Gastroesophageal sphincter (tissue), 4 donors: ENCODE data around the gene CD46. TPM values are rescaled to one million over a fixed set of nuclear protein-coding genes. Genes with fewer than 3 reads are reported as not detected.

ENCODE experiments used
- ATAC-seq: fragments of 150-250 bp; one replicate; pipeline ENCODE4 v1.9.1; 2016; ENCODE audit warnings: mild to moderate bottlenecking, moderate library complexity
- H3K27ac ChIP-seq, 4 donors: fragments of 200-600 bp; sonication (generic) in 3 of 4; 1 replicate in 3 of 4; 2 replicates in 1 of 4; pipeline ENCODE4 v1.5.1; 2016 to 2019
- H3K27me3 ChIP-seq: fragments of 200-600 bp; sonication (generic); one replicate; pipeline ENCODE4 v1.5.1; 2019
- H3K36me3 ChIP-seq, 2 donors: fragments of 200-600 bp; sonication (generic); one replicate each; pipeline ENCODE4 v1.5.1; 2019; ENCODE audit warnings: control low read depth in 1 of 2
- H3K4me1 ChIP-seq, 3 donors: fragments of 200-600 bp; sonication (generic); 1 replicate in 2 of 3; 2 replicates in 1 of 3; pipeline ENCODE4 v1.5.1; 2016 to 2019; ENCODE audit warnings: control low read depth in 2 of 3
- H3K4me3 ChIP-seq, 2 donors: fragments of 200-600 bp; sonication (generic); one replicate each; pipeline ENCODE4 v1.5.1; 2019; ENCODE audit warnings: mild to moderate bottlenecking in 1 of 2, moderate library complexity in 1 of 2
- H3K9me3 ChIP-seq, 3 donors: fragments of 200-600 bp; sonication (generic); one replicate each; pipeline ENCODE4 v1.5.1; 2017 to 2019; ENCODE audit warnings: control low read depth in 2 of 3
- EP300 ChIP-seq: sonication (generic); formaldehyde crosslinking; IDR thresholded peaks from one replicate; pipeline ENCODE4 v1.6.1; 2017; ENCODE audit warnings: antibody characterized with exemption, mild to moderate bottlenecking
- POLR2A ChIP-seq, 2 donors: fragments of 450-650 bp; IDR thresholded peaks; one replicate each; pipeline ENCODE4 v1.6.1; 2017; ENCODE audit warnings: antibody characterized with exemption in 2 of 2, mild to moderate bottlenecking in 2 of 2, moderate library complexity in 1 of 2
- POLR2AphosphoS5 ChIP-seq: sonication (generic); formaldehyde crosslinking; IDR thresholded peaks from one replicate; pipeline ENCODE4 v1.6.1; 2017; ENCODE audit warnings: antibody characterized with exemption
- WGBS, 2 donors: methylation state at CpG; one replicate each; pipeline ENCODE4 v1.1.5; 2018; ENCODE audit warnings: low coverage in 1 of 2; 5-methylcytosine and 5-hydroxymethylcytosine counted together
- total RNA-seq, 4 donors: library from RNA; depleted of rRNA; stranded (reverse); fragments of >200 nt; gene quantifications; one replicate each; pipeline ENCODE4 v1.1.0, GENCODE V29; 2016
- TF ChIP-seq, protein P1 (sequence below), 4 experiments: fragments of 200-600 bp in 2 of 4; fragments of 450-650 bp in 2 of 4; sonication (generic) in 1 of 4; IDR thresholded peaks; one replicate each; pipeline ENCODE4 v1.5.1; 2017 to 2019; ENCODE audit warnings: antibody characterized with exemption in 4 of 4, mild to moderate bottlenecking in 2 of 4, moderate library complexity in 2 of 4

The CD46 gene
- total RNA-seq, 4 donors from 2014 or later = 69.1 to 117 (median 98.6) TPM

DNA sequence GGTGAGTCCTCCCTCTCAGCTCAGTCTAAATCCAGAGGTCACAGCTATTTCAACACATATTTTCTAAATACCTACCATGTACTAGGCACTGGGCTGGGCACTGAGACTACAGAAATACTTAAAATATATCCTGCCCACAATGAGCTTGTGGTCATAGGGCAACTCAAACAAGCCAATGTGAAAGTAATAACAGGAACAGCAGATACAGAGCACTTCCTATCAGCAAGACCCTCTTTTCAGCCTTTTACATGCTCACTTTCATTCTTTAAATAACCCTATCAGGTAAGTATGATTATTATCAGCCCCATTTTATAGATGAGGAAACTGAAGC lies 87.2 kb downstream of the CD46 start:
- Histone ChIP-seq H3K4me3 (no peak overlapping the region), H3K27me3 (no peaks in the 10 kb centered on the region), H3K36me3 (peaks cover 0 to 9% of the 10 kb centered on the region in 2 donors), H3K9me3 (no peaks in the 10 kb centered on the region), H3K27ac (peak overlapping the region; percentile 18 to 99 (median 74)), H3K4me1 (peaks cover 0 to 99% (median 49%) of the 10 kb centered on the region in 3 donors)
- TF ChIP-seq, protein P1, sequence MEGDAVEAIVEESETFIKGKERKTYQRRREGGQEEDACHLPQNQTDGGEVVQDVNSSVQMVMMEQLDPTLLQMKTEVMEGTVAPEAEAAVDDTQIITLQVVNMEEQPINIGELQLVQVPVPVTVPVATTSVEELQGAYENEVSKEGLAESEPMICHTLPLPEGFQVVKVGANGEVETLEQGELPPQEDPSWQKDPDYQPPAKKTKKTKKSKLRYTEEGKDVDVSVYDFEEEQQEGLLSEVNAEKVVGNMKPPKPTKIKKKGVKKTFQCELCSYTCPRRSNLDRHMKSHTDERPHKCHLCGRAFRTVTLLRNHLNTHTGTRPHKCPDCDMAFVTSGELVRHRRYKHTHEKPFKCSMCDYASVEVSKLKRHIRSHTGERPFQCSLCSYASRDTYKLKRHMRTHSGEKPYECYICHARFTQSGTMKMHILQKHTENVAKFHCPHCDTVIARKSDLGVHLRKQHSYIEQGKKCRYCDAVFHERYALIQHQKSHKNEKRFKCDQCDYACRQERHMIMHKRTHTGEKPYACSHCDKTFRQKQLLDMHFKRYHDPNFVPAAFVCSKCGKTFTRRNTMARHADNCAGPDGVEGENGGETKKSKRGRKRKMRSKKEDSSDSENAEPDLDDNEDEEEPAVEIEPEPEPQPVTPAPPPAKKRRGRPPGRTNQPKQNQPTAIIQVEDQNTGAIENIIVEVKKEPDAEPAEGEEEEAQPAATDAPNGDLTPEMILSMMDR (IDR thresholded peaks at IDR 0.05) = no peak
- TF ChIP-seq EP300 (no peak), POLR2AphosphoS5 (no peak), POLR2A (IDR thresholded peaks at IDR 0.05) (no peak)
- ATAC-seq = no peak

DNA sequence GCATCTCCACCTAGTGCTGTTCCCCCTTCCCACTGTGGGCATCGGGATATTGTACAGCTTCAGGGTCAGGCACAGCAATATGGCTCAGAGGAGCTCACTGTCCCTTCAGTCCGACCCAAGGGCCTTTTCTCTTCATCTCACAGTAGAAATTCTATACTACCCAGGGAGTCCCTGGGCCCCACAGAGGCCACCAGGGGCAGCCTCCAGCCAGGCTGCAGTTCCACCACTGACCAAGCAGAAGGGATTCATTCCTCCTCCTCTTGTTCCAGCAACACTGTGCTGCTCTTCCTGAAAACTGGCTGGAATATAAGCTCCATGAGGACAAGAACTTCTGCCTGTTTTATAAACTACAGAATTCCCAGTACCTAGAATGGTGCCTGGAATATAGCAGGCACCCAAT lies 88.5 kb downstream of the CD46 start:
- Histone ChIP-seq H3K27me3 (no peaks in the 10 kb centered on the region), H3K4me3 (no peak overlapping the region), H3K4me1 (peaks cover 0 to 99% (median 40%) of the 10 kb centered on the region in 3 donors), H3K27ac (peak overlapping the region in 2 of 4 donors; percentile 1 to 2), H3K9me3 (no peaks in the 10 kb centered on the region), H3K36me3 (peaks cover 0 to 9% of the 10 kb centered on the region in 2 donors)
- TF ChIP-seq, protein P1 (IDR thresholded peaks at IDR 0.05) = no peak
- TF ChIP-seq POLR2AphosphoS5 (no peak), EP300 (no peak), POLR2A (IDR thresholded peaks at IDR 0.05) (no peak)
- WGBS, 2 donors = no CpG with 5 or more reads among the region's 2 CpGs
- no peak for ATAC-seq

DNA sequence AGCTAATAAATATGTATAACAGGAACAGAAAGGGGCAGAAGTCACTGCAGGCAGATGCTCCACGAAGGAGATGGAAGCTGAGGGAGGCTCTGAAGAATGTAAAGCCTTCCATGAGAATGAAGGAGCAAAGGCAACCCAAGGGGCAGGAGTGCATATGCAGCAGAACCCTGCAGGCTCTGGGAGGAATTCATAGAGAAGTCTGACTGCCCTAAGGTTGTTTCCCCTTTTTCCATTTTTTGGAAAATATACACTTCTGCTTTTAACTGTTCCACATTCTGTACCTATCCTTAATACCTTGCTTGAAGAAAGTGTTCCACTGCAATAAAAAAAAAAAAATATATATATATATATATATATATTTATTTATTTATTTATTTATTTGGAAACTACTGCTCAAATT lies 89.4 kb downstream of the CD46 start:
- Histone ChIP-seq H3K27ac (no peak overlapping the region), H3K27me3 (no peaks in the 10 kb centered on the region), H3K4me3 (no peak overlapping the region), H3K36me3 (peaks cover 0 to 7% of the 10 kb centered on the region in 2 donors), H3K9me3 (no peaks in the 10 kb centered on the region), H3K4me1 (peaks cover 0 to 99% (median 37%) of the 10 kb centered on the region in 3 donors)
- no peak for TF ChIP-seq EP300
- no peak for TF ChIP-seq POLR2AphosphoS5
- TF ChIP-seq, protein P1 (IDR thresholded peaks at IDR 0.05) = no peak
- TF ChIP-seq POLR2A (IDR thresholded peaks at IDR 0.05) = no peak
- 29 to 50% methylated on average over 1 of the region's 1 CpG for WGBS, 2 donors
- no peak for ATAC-seq

DNA sequence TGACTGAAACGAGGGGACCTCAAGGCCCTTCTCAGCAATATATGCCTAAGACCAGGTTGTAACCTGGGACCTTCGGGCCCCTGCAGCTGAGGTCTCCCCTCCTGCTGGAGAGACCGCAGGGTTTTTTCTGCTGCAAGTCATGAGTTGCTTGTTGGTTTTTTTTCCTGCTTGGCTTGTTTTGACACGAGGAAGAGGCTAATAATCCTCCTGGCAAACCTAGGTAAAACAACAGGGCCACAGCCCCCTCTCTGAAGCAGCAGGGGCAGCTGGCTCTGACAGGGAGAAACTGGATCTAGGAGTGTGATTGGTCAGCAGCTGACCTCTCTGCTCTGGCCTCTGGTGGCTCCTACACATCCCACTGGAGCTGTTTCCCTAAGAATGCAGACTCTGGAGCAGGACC lies 90.0 kb downstream of the CD46 start:
- Histone ChIP-seq H3K36me3 (peaks cover 0 to 9% of the 10 kb centered on the region in 2 donors), H3K27me3 (no peaks in the 10 kb centered on the region), H3K9me3 (no peaks in the 10 kb centered on the region), H3K27ac (peak overlapping the region in 2 of 4 donors; percentile 5 to 17), H3K4me1 (peaks cover 0 to 96% (median 31%) of the 10 kb centered on the region in 3 donors), H3K4me3 (no peak overlapping the region)
- TF ChIP-seq, protein P1 (IDR thresholded peaks at IDR 0.05) = no peak
- TF ChIP-seq POLR2AphosphoS5 (no peak), POLR2A (IDR thresholded peaks at IDR 0.05) (no peak), EP300 (no peak)
- ATAC-seq = no peak
- WGBS, 2 donors = 83% methylated on average over 1 of the region's 4 CpGs; no CpG with 5 or more reads in 1 of the 2 donors

DNA sequence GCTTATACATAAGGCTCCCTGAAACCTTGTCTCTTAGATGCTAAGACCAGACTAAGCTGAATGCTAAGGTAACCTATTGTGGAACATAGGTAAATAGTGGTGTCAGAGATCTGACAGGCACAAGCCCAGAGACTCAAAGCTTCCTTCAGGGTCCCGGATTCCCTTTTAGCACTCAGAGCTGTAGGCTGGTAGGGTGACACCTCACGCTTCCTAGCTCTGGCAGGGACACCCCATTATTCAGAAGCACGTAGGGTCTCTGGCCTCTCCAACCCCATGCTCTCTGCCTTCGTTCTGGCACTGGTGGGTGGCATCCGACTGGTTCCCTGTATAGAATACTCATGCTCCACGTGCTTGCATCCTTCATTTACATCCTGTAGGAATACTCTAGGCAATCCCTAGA lies 90.7 kb downstream of the CD46 start:
- Histone ChIP-seq H3K27ac (peak overlapping the region in 1 of 4 donors; percentile 5), H3K36me3 (peaks cover 0 to 12% of the 10 kb centered on the region in 2 donors), H3K27me3 (no peaks in the 10 kb centered on the region), H3K4me1 (peaks cover 0 to 96% (median 28%) of the 10 kb centered on the region in 3 donors), H3K9me3 (no peaks in the 10 kb centered on the region), H3K4me3 (no peak overlapping the region)
- TF ChIP-seq POLR2AphosphoS5 (no peak), POLR2A (IDR thresholded peaks at IDR 0.05) (no peak), EP300 (no peak)
- TF ChIP-seq, protein P1 (IDR thresholded peaks at IDR 0.05) = no peak
- no peak for ATAC-seq
- 93 to 100% methylated on average over 2 to 3 of the region's 6 CpGs for WGBS, 2 donors
